MM.1S (cell line): ENCODE data around the gene RALGDS.

Source experiments
- DNase-seq: peaks from one replicate; pipeline ENCODE4 v3.0.0-alpha.2; 2015
- H2AFZ ChIP-seq: fragments of 300-600 bp; sonication (generic); 2 replicates; pipeline ENCODE4 v1.6.0; 2016; ENCODE audit warnings: antibody characterized with exemption, low read length
- H3F3A ChIP-seq: fragments of 300-600 bp; sonication (generic); 2 replicates; pipeline ENCODE4 v1.6.1; 2016; ENCODE audit warnings: mild to moderate bottlenecking, antibody characterized with exemption, low read length, moderate library complexity, mixed read lengths; ENCODE audit not compliant: insufficient read depth
- H3K27ac ChIP-seq: fragments of 300-600 bp; sonication (generic); 2 replicates; pipeline ENCODE4 v1.5.1; 2016; ENCODE audit warnings: mild to moderate bottlenecking, low read length
- H3K27me3 ChIP-seq: fragments of 300-600 bp; sonication (generic); replicated peaks from 2 replicates; pipeline ENCODE4 v1.6.0; 2016; ENCODE audit warnings: low read length; ENCODE audit not compliant: insufficient read depth
- H3K36me3 ChIP-seq: fragments of 300-600 bp; sonication (generic); replicated peaks from 2 replicates; pipeline ENCODE4 v1.6.1; 2016; ENCODE audit warnings: mild to moderate bottlenecking, low read length, mixed read lengths; ENCODE audit not compliant: insufficient read depth
- H3K4me1 ChIP-seq: fragments of 300-600 bp; sonication (generic); 2 replicates; pipeline ENCODE4 v1.6.1; 2016; ENCODE audit warnings: low read length, mixed read lengths
- H3K4me2 ChIP-seq: fragments of 300-600 bp; sonication (generic); 2 replicates; pipeline ENCODE4 v1.6.0; 2016; ENCODE audit warnings: low read depth, low read length
- H3K4me3 ChIP-seq: fragments of 300-600 bp; sonication (generic); 2 replicates; pipeline ENCODE4 v1.5.1; 2016; ENCODE audit warnings: low read length, mixed read lengths
- H3K79me2 ChIP-seq: fragments of 300-600 bp; sonication (generic); 2 replicates; pipeline ENCODE4 v1.6.1; 2016; ENCODE audit warnings: mixed run types, low read length, mixed read lengths
- H3K9ac ChIP-seq: fragments of 300-600 bp; sonication (generic); 2 replicates; pipeline ENCODE4 v1.6.1; 2016; ENCODE audit warnings: low read length, mixed read lengths
- H3K9me2 ChIP-seq: fragments of 300-600 bp; sonication (generic); replicated peaks from 2 replicates; pipeline ENCODE4 v1.6.1; 2016; ENCODE audit warnings: mild to moderate bottlenecking, low read length, mixed read lengths; ENCODE audit not compliant: insufficient read depth
- H3K9me3 ChIP-seq: fragments of 300-600 bp; sonication (generic); replicated peaks from 2 replicates; pipeline ENCODE4 v1.6.1; 2016; ENCODE audit warnings: mild to moderate bottlenecking, low read length, mixed read lengths; ENCODE audit not compliant: insufficient read depth
- H4K20me1 ChIP-seq: fragments of 300-600 bp; sonication (generic); 2 replicates; pipeline ENCODE4 v1.6.1; 2016; ENCODE audit warnings: mild to moderate bottlenecking, low read length, moderate library complexity, mixed read lengths; ENCODE audit not compliant: insufficient read depth
- CTCF ChIP-seq: fragments of 300-600 bp; sonication (generic); IDR thresholded peaks from 2 replicates; pipeline ENCODE4 v1.5.1; 2016; ENCODE audit warnings: antibody characterized with exemption, low read length, mixed read lengths
- EZH2 ChIP-seq: fragments of 300-600 bp; sonication (generic); optimal IDR thresholded peaks from 2 replicates; pipeline ENCODE3; 2017; ENCODE audit warnings: low read depth, mild to moderate bottlenecking, antibody characterized with exemption, low read length, mixed read lengths
- EZH2phosphoT487 ChIP-seq: fragments of 300-600 bp; sonication (generic); IDR thresholded peaks from 2 replicates; pipeline ENCODE4 v1.6.1; 2018; ENCODE audit warnings: antibody characterized with exemption, low read length

RALGDS gene

GRCh38 chr9:133099726-133100505 lies 21.1 kb downstream of the RALGDS start:
- no peaks in the 10 kb centered on the region for H4K20me1 ChIP-seq
- no peak overlapping the region for H2AFZ ChIP-seq
- no peaks in the 10 kb centered on the region for H3K79me2 ChIP-seq
- H3K9me2 ChIP-seq, result no peaks in the 10 kb centered on the region
- no peaks in the 10 kb centered on the region for H3K9me3 ChIP-seq
- no peaks in the 10 kb centered on the region for H3K27me3 ChIP-seq
- no peaks in the 10 kb centered on the region; the same call in 1 of the 2 replicates for H3K36me3 ChIP-seq
- no peak overlapping the region for H3K4me2 ChIP-seq
- no peak for DNase-seq
- no peaks in the 10 kb centered on the region for H3F3A ChIP-seq
- H3K27ac ChIP-seq, result no peak overlapping the region
- no peak overlapping the region for H3K9ac ChIP-seq
- TF ChIP-seq EZH2 (no peak), EZH2phosphoT487 (no peak), CTCF (no peak)
- H3K4me3 ChIP-seq, result no peak overlapping the region
- no peaks in the 10 kb centered on the region for H3K4me1 ChIP-seq

GRCh38 chr9:133098871-133099270 lies 22.2 kb downstream of the RALGDS start:
- Histone ChIP-seq H3K4me3 (no peak overlapping the region), H3K4me1 (no peaks in the 10 kb centered on the region), H3K79me2 (no peaks in the 10 kb centered on the region), H3K9me3 (no peaks in the 10 kb centered on the region), H3K27me3 (no peaks in the 10 kb centered on the region), H3K9me2 (no peaks in the 10 kb centered on the region), H3F3A (no peaks in the 10 kb centered on the region), H3K36me3 (no peaks in the 10 kb centered on the region; the same call in 1 of the 2 replicates), H3K9ac (no peak overlapping the region), H2AFZ (no peak overlapping the region), H3K4me2 (no peak overlapping the region), H3K27ac (no peak overlapping the region), H4K20me1 (no peaks in the 10 kb centered on the region)
- no peak for DNase-seq
- TF ChIP-seq CTCF (no peak), EZH2phosphoT487 (no peak), EZH2 (no peak)

- no peaks in the 10 kb centered on the region for H3F3A ChIP-seq
Measured at GRCh38 chr9:133098104-133098754, 22.8 kb downstream of the RALGDS start.

More at GRCh38 chr9:133098104-133098754, 22.8 kb downstream of the RALGDS start:
- Histone ChIP-seq H3K9me3 (no peaks in the 10 kb centered on the region), H3K27me3 (no peaks in the 10 kb centered on the region), H3K79me2 (no peaks in the 10 kb centered on the region), H3K27ac (no peak overlapping the region), H3K4me1 (no peaks in the 10 kb centered on the region), H2AFZ (no peak overlapping the region), H4K20me1 (no peaks in the 10 kb centered on the region), H3K4me3 (no peak overlapping the region), H3K4me2 (no peak overlapping the region), H3K9ac (no peak overlapping the region), H3K36me3 (no peaks in the 10 kb centered on the region; the same call in 1 of the 2 replicates), H3K9me2 (no peaks in the 10 kb centered on the region)
- TF ChIP-seq CTCF, result no peak
- no peak for TF ChIP-seq EZH2phosphoT487
- TF ChIP-seq EZH2, result no peak
- no peak for DNase-seq
